DOHH2 (cell line): Measurements from ENCODE around the gene POLR3K.

Experiments
- H3F3A ChIP-seq: fragments of 200-600 bp; sonication (generic), shearing (Covaris generic); 2 replicates; pipeline ENCODE4 v1.6.0; 2016; ENCODE audit warnings: antibody characterized with exemption, mild to moderate bottlenecking; ENCODE audit not compliant: control insufficient read depth, insufficient read depth
- H3K27ac ChIP-seq: fragments of 200-600 bp; sonication (generic); 2 replicates; pipeline ENCODE4 v1.5.1; 2014; ENCODE audit warnings: low read depth, mild to moderate bottlenecking, low read length, moderate library complexity
- H3K27me3 ChIP-seq: fragments of 200-600 bp; sonication (generic); 2 replicates; pipeline ENCODE4 v1.6.1; 2014; ENCODE audit warnings: mild to moderate bottlenecking, low read length, mixed read lengths; ENCODE audit not compliant: control insufficient read depth
- H3K36me3 ChIP-seq: fragments of 200-600 bp; sonication (generic); 2 replicates; pipeline ENCODE4 v1.6.1; 2014; ENCODE audit warnings: mild to moderate bottlenecking, low read length, moderate library complexity, mixed read lengths; ENCODE audit not compliant: control insufficient read depth
- H3K4me1 ChIP-seq: fragments of 200-600 bp; sonication (generic); 2 replicates; pipeline ENCODE4 v1.6.1; 2014; ENCODE audit warnings: mild to moderate bottlenecking, low read length, mixed read lengths; ENCODE audit not compliant: control insufficient read depth
- H3K4me2 ChIP-seq: fragments of 200-600 bp; sonication (generic); 2 replicates; pipeline ENCODE4 v1.6.0; 2014; ENCODE audit warnings: mild to moderate bottlenecking, low read length, moderate library complexity
- H3K4me3 ChIP-seq: fragments of 200-600 bp; sonication (generic); 2 replicates; pipeline ENCODE4 v1.5.1; 2014; ENCODE audit warnings: mild to moderate bottlenecking, low read length, mixed read lengths
- H3K79me2 ChIP-seq: fragments of 200-600 bp; sonication (generic); 2 replicates; pipeline ENCODE4 v1.6.1; 2014; ENCODE audit warnings: mild to moderate bottlenecking, low read length, mixed read lengths; ENCODE audit not compliant: control insufficient read depth
- H3K9me2 ChIP-seq: fragments of 200-600 bp; sonication (generic); replicated peaks from 2 replicates; pipeline ENCODE4 v1.6.1; 2014; ENCODE audit warnings: mild to moderate bottlenecking, low read length, mixed read lengths; ENCODE audit not compliant: control insufficient read depth
- H3K9me3 ChIP-seq: fragments of 200-600 bp; sonication (generic); 2 replicates; pipeline ENCODE4 v1.6.1; 2014; ENCODE audit warnings: antibody characterized with exemption, low read length, mixed read lengths; ENCODE audit not compliant: control insufficient read depth, insufficient read depth
- H4K20me1 ChIP-seq: fragments of 200-600 bp; sonication (generic); 2 replicates; pipeline ENCODE4 v1.6.0; 2014; ENCODE audit warnings: low read depth, mild to moderate bottlenecking, antibody characterized with exemption, low read length, moderate library complexity; ENCODE audit not compliant: control insufficient read depth, insufficient read depth
- EZH2phosphoT487 ChIP-seq: fragments of 200-600 bp; sonication (generic); IDR thresholded peaks from 2 replicates; pipeline ENCODE4 v1.6.1; 2017; ENCODE audit warnings: borderline replicate concordance, mild to moderate bottlenecking, antibody characterized with exemption, low read length, moderate library complexity, mixed read lengths
- TF ChIP-seq, protein P1 (sequence below): fragments of 200-600 bp; sonication (generic); IDR thresholded peaks from one replicate; pipeline ENCODE4 v1.5.1; 2014; ENCODE audit warnings: antibody characterized with exemption, mild to moderate bottlenecking, low read depth, low read length; ENCODE audit not compliant: poor library complexity, severe bottlenecking

Gene POLR3K

DNA sequence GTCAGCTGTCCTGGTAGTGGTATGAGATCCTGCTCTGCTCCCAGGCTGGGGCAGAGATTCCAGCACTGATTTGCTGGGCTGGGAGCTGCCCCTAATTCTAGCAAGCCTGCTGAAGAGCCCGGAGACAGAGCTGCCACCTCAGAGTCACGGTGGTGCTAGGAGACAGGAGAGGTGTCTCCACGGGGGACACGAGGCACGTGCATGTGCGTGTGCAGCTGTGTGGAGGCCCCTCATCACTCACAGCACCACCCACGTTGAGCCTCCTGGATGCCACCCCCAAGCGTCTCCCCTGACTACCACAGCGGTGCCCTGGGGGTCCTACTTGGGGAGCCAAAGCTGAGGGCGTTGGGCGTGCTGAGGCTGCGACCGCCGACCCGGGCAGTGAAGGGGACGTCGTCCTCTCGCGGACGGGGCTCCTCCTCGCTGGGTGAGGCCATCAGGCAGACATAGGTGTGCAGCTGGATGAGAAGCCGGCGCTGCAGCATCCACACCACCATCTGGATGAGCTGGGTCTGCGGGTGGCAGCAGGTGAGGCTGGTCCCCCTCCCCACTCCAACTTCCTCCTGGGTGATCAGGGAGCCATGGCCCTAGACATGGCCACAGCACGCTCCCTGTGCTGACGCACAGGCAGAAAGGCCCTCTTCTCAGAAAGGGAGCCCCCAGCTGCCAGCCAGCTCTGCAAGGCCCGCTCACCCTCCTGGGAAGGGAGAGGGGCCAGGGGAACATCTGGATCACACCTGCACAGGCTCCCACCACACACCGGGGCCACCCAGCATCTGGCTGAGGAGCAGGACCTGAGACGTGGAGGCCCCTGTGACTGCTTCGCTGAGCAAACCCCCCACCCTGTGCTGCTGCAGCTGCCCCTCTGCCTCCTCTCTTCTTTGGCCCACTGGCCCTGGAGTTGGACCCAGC lies 36.2 kb upstream of the POLR3K start:
- Histone ChIP-seq H3F3A (0 out of 2 replicates have a peak, but pooled peaks cover 3% of the 10 kb centered on the region), H3K27me3 (no peaks in the 10 kb centered on the region)

DNA sequence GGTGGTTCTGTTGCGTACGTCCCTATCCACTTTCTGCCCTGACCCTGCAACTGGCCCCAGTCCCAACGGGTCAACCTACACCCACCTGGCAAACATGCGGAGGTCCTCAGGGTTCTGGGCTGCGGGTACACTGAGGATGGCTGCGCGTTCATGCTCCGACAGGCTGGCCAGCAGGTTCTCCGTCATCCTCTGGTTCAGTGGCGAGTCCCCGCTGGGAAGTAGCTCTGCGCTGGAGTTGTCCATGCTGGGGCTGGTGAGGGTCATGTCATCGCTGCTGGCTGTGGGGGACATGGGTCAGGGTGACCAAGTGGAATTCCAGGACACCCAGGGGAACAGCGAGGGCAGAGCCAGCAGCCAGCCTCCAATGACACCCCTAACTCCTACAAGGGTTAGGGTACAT lies 35.2 kb upstream of the POLR3K start:
- Histone ChIP-seq H3K4me2 (no peak overlapping the region), H3K9me2 (no peaks in the 10 kb centered on the region), H3K9me3 (no peaks in the 10 kb centered on the region), H3F3A (0 out of 2 replicates have a peak, but pooled peaks cover 3% of the 10 kb centered on the region), H3K27ac (no peak overlapping the region), H3K27me3 (no peaks in the 10 kb centered on the region), H4K20me1 (0 out of 2 replicates have a peak, but pooled peaks cover 3% of the 10 kb centered on the region), H3K36me3 (peaks cover 59% of the 10 kb centered on the region), H3K4me3 (no peak overlapping the region), H3K4me1 (peaks cover 11% of the 10 kb centered on the region), H3K79me2 (no peaks in the 10 kb centered on the region)
- TF ChIP-seq EZH2phosphoT487 = no peak
- TF ChIP-seq, protein P1, sequence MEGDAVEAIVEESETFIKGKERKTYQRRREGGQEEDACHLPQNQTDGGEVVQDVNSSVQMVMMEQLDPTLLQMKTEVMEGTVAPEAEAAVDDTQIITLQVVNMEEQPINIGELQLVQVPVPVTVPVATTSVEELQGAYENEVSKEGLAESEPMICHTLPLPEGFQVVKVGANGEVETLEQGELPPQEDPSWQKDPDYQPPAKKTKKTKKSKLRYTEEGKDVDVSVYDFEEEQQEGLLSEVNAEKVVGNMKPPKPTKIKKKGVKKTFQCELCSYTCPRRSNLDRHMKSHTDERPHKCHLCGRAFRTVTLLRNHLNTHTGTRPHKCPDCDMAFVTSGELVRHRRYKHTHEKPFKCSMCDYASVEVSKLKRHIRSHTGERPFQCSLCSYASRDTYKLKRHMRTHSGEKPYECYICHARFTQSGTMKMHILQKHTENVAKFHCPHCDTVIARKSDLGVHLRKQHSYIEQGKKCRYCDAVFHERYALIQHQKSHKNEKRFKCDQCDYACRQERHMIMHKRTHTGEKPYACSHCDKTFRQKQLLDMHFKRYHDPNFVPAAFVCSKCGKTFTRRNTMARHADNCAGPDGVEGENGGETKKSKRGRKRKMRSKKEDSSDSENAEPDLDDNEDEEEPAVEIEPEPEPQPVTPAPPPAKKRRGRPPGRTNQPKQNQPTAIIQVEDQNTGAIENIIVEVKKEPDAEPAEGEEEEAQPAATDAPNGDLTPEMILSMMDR = no peak

More for the DNA sequence above, 36.2 kb upstream of the POLR3K start:
- 0 out of 2 replicates have a peak, but pooled peaks cover 3% of the 10 kb centered on the region for H4K20me1 ChIP-seq
- H3K36me3 ChIP-seq = peaks cover 50% of the 10 kb centered on the region
- no peaks in the 10 kb centered on the region for H3K9me2 ChIP-seq
- TF ChIP-seq EZH2phosphoT487 = no peak
- TF ChIP-seq, protein P1 = no peak
- H3K4me3 ChIP-seq = no peak overlapping the region
- H3K9me3 ChIP-seq = no peaks in the 10 kb centered on the region
- peaks cover 7% of the 10 kb centered on the region for H3K4me1 ChIP-seq
- H3K79me2 ChIP-seq = no peaks in the 10 kb centered on the region
- no peak overlapping the region for H3K27ac ChIP-seq
- H3K4me2 ChIP-seq = no peak overlapping the region

DNA sequence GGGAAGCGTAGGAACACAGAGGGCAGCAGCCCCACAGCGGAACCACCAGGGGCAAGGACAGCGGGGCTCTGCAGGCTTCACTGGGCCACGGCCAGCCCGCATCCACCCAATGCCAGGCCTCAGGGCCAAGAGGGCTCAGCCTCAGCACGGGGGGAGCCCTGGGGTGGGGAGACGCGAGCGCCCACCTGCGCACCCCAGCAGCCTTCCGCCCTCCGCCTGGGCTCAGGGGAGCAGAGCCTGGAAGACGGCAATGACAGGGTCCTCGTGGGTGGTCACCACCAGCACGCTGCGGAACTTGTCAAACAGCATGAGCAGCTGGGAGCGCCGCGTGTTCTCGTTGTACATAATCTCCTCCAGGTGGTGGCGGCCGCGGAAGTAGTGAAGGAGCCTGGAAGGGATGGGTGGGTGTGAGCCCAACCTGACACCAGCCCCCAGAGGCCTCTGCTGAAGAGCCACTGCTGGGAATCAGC lies 33.1 kb upstream of the POLR3K start:
- H4K20me1 ChIP-seq = 0 out of 2 replicates have a peak, but pooled peaks cover 3% of the 10 kb centered on the region
- H3K79me2 ChIP-seq = no peaks in the 10 kb centered on the region
- no peak overlapping the region for H3K4me3 ChIP-seq
- peaks cover 11% of the 10 kb centered on the region for H3K4me1 ChIP-seq
- no peaks in the 10 kb centered on the region for H3K27me3 ChIP-seq
- H3K36me3 ChIP-seq = peaks cover 52% of the 10 kb centered on the region
- H3K27ac ChIP-seq = no peak overlapping the region
- H3K9me3 ChIP-seq = no peaks in the 10 kb centered on the region
- H3F3A ChIP-seq = 0 out of 2 replicates have a peak, but pooled peaks cover 3% of the 10 kb centered on the region
- H3K9me2 ChIP-seq = no peaks in the 10 kb centered on the region
- no peak overlapping the region for H3K4me2 ChIP-seq
- TF ChIP-seq EZH2phosphoT487 = no peak
- TF ChIP-seq, protein P1 = no peak
